Astrocyte (in vitro differentiated cells and primary cell): ENCODE data around the gene PEX11G. TPM values are rescaled to one million over a fixed set of nuclear protein-coding genes. Genes with fewer than 3 reads are reported as not detected.

Experiments used
- DNase-seq: peaks from one replicate; pipeline ENCODE4 v3.0.0-alpha.2; 2010; ENCODE audit warnings: low read depth
- FAIRE-seq: peaks from 2 replicates; lab custom pipeline; 2011; peaks lifted over from hg19 to GRCh38; lab: Jason Lieb, UNC
- H2AFZ ChIP-seq: 2 replicates; pipeline ENCODE4 v1.6.0; 2012; ENCODE audit warnings: low read depth, low read length, inconsistent platforms
- H3K27ac ChIP-seq: 2 replicates; pipeline ENCODE4 v1.5.1; 2011; ENCODE audit warnings: low read depth, low read length, inconsistent platforms
- H3K27me3 ChIP-seq: 2 replicates; pipeline ENCODE4 v1.6.0; 2011; ENCODE audit warnings: low read length, inconsistent platforms; ENCODE audit not compliant: insufficient read depth
- H3K36me3 ChIP-seq: 2 replicates; pipeline ENCODE4 v1.5.1; 2011; ENCODE audit warnings: low read length, inconsistent platforms; ENCODE audit not compliant: insufficient read depth
- H3K4me1 ChIP-seq: 2 replicates; pipeline ENCODE4 v1.5.1; 2011; ENCODE audit warnings: low read length, inconsistent platforms; ENCODE audit not compliant: insufficient read depth
- H3K4me2 ChIP-seq: 2 replicates; pipeline ENCODE4 v1.6.0; 2012; ENCODE audit warnings: low read length, inconsistent platforms
- H3K4me3 ChIP-seq: 2 replicates; pipeline ENCODE4 v1.5.1; 2011; ENCODE audit warnings: low read depth, mild to moderate bottlenecking, low read length, inconsistent platforms; ENCODE audit not compliant: insufficient read depth
- H3K79me2 ChIP-seq: 2 replicates; pipeline ENCODE4 v1.6.0; 2012; ENCODE audit warnings: mild to moderate bottlenecking, low read length, inconsistent platforms; ENCODE audit not compliant: insufficient read depth
- H3K9ac ChIP-seq: 2 replicates; pipeline ENCODE4 v1.6.0; 2012; ENCODE audit warnings: mild to moderate bottlenecking, low read length, inconsistent platforms
- H3K9me3 ChIP-seq: 2 replicates; pipeline ENCODE4 v1.5.1; 2012; ENCODE audit warnings: low read depth, mild to moderate bottlenecking, low read length, inconsistent platforms; ENCODE audit not compliant: insufficient read depth
- H4K20me1 ChIP-seq: 2 replicates; pipeline ENCODE4 v1.6.0; 2012; ENCODE audit warnings: low read length, inconsistent platforms; ENCODE audit not compliant: insufficient read depth
- H3K27ac Mint-ChIP-seq: one replicate; pipeline ENCODE4 v1.8.0; 2021; ENCODE audit warnings: mild to moderate bottlenecking, mixed read lengths; ENCODE audit not compliant: unreplicated experiment
- H3K27me3 Mint-ChIP-seq: one replicate; pipeline ENCODE4 v1.8.0; 2021; ENCODE audit warnings: low read depth, mixed read lengths; ENCODE audit not compliant: unreplicated experiment
- H3K36me3 Mint-ChIP-seq: one replicate; pipeline ENCODE4 v1.8.0; 2021; ENCODE audit warnings: low read depth, mixed read lengths; ENCODE audit not compliant: unreplicated experiment
- H3K4me1 Mint-ChIP-seq: one replicate; pipeline ENCODE4 v1.8.0; 2021; ENCODE audit warnings: low read depth, mixed read lengths; ENCODE audit not compliant: unreplicated experiment
- H3K4me3 Mint-ChIP-seq: one replicate; pipeline ENCODE4 v1.8.0; 2021; ENCODE audit warnings: mild to moderate bottlenecking, moderate library complexity, mixed read lengths; ENCODE audit not compliant: unreplicated experiment
- H3K9me3 Mint-ChIP-seq: one replicate; pipeline ENCODE4 v1.8.0; 2021; ENCODE audit warnings: mild to moderate bottlenecking, mixed read lengths; ENCODE audit not compliant: unreplicated experiment
- CTCF ChIP-seq: IDR thresholded peaks from 2 replicates; pipeline ENCODE4 v1.5.1; 2011; ENCODE audit warnings: low read depth, mild to moderate bottlenecking, inconsistent platforms, low read length, moderate library complexity; ENCODE audit not compliant: insufficient read depth
- EZH2 ChIP-seq: IDR thresholded peaks from 2 replicates; pipeline ENCODE4 v1.6.1; 2012; ENCODE audit warnings: mild to moderate bottlenecking, low read length, inconsistent platforms; ENCODE audit not compliant: insufficient read depth
- total RNA-seq: library from RNA; stranded (reverse); gene quantifications from 2 replicates; pipeline ENCODE4 v1.2.1, GENCODE V29; 2021

Gene PEX11G
- total RNA-seq, 1 donor from 2014 or later: 1.7 TPM

GRCh38 chr19:7455600-7456296 lies 33.1 kb downstream of the PEX11G start:
- no peak overlapping the region for H3K27ac ChIP-seq
- Mint-ChIP-seq H3K4me3 (no peak overlapping the region), H3K9me3 (peaks cover 14% of the 10 kb centered on the region), H3K27ac (no peak overlapping the region), H3K36me3 (peaks cover 58% of the 10 kb centered on the region), H3K27me3 (no peaks in the 10 kb centered on the region), H3K4me1 (no peaks in the 10 kb centered on the region)
- H3K9me3 ChIP-seq: peaks cover 5% of the 10 kb centered on the region
- FAIRE-seq (no peak), DNase-seq (no peak)
- no peak overlapping the region for H3K4me3 ChIP-seq
- H3K79me2 ChIP-seq: peaks cover 31% of the 10 kb centered on the region
- no peak overlapping the region for H2AFZ ChIP-seq
- H3K36me3 ChIP-seq: peaks cover 9% of the 10 kb centered on the region
- H3K4me1 ChIP-seq: peaks cover 9% of the 10 kb centered on the region
- no peak overlapping the region for H3K4me2 ChIP-seq
- H3K27me3 ChIP-seq: no peaks in the 10 kb centered on the region
- no peak for TF ChIP-seq CTCF
- no peak for TF ChIP-seq EZH2
- H3K9ac ChIP-seq: no peak overlapping the region
- H4K20me1 ChIP-seq: peaks cover 7% of the 10 kb centered on the region

DNA sequence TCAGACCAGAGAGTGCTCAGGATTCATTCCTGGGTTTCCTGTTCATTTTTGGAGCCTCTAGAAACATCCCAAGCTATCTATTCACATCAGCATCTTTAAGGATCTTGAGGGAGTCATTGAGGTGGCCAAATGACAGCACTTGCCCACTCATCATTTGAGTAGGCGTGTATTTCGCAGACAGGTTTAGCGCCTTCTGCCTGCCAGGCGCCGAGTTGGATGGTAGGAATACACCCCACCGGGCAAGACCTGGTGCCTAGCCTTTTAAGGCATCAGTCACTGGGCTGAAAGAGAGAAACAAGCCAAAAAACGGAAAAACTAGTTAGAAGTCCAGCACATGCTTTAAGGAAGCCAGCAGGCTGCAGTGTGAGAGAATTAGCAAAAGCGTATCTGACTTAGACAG lies 33.8 kb downstream of the PEX11G start:
- DNase-seq (no peak), FAIRE-seq (no peak)
- TF ChIP-seq CTCF (no peak), EZH2 (no peak)
- Histone ChIP-seq H3K27me3 (no peaks in the 10 kb centered on the region), H3K9ac (no peak overlapping the region), H3K27ac (no peak overlapping the region), H3K4me1 (peaks cover 2% of the 10 kb centered on the region), H3K4me3 (no peak overlapping the region), H4K20me1 (peaks cover 14% of the 10 kb centered on the region), H3K4me2 (no peak overlapping the region), H3K36me3 (peaks cover 14% of the 10 kb centered on the region), H2AFZ (no peak overlapping the region), H3K79me2 (peaks cover 39% of the 10 kb centered on the region), H3K9me3 (peaks cover 12% of the 10 kb centered on the region)
- no peak overlapping the region for H3K27ac Mint-ChIP-seq
- H3K36me3 Mint-ChIP-seq: peaks cover 64% of the 10 kb centered on the region
- no peaks in the 10 kb centered on the region for H3K27me3 Mint-ChIP-seq
- H3K4me3 Mint-ChIP-seq: no peak overlapping the region
- H3K4me1 Mint-ChIP-seq: no peaks in the 10 kb centered on the region
- H3K9me3 Mint-ChIP-seq: peaks cover 21% of the 10 kb centered on the region
